Skeletal muscle cell (primary cell): Measurements from ENCODE around the gene RAB36.

ENCODE experiments used
- DNase-seq: peaks from one replicate; pipeline ENCODE4 v3.0.0-alpha.2; 2010; ENCODE audit warnings: low read depth
- H3K4me3 ChIP-seq: 2 replicates; pipeline ENCODE4 v1.5.1; 2011; ENCODE audit warnings: low read depth, mild to moderate bottlenecking, control low read depth, low read length, moderate library complexity

The RAB36 gene

GRCh38 chr22:23144932-23145877, at the start of gene RAB36:
TSS of gene RAB36 (plus strand) at chr22:23145477. CDS start at chr22:23146617, 1,140 bp downstream.
- H3K4me3 ChIP-seq, result peak within 1 kb of the TSS; percentile 56
- DNase-seq, result peak; percentile 97

GRCh38 chr22:23095733-23096342, 49.4 kb upstream of the RAB36 start:
- no peak for DNase-seq
- H3K4me3 ChIP-seq, result no peak overlapping the region

- no peak for DNase-seq
These were observed 47.7 kb upstream of the RAB36 start for GRCh38 chr22:23097412-23098229.

GRCh38 chr22:23098230-23098705, 47.0 kb upstream of the RAB36 start:
- DNase-seq, result no peak

More at GRCh38 chr22:23097412-23098229, 47.7 kb upstream of the RAB36 start:
- no peak overlapping the region for H3K4me3 ChIP-seq

GRCh38 chr22:23098718-23099530, 46.4 kb upstream of the RAB36 start:
- H3K4me3 ChIP-seq, result no peak overlapping the region
- no peak for DNase-seq

More at GRCh38 chr22:23098230-23098705, 47.0 kb upstream of the RAB36 start:
- no peak overlapping the region for H3K4me3 ChIP-seq

- H3K4me3 ChIP-seq, result no peak overlapping the region
- DNase-seq, result no peak
These were observed 45.8 kb upstream of the RAB36 start for GRCh38 chr22:23099531-23099804.

- no peak for DNase-seq
- no peak overlapping the region for H3K4me3 ChIP-seq
These were observed 45.0 kb upstream of the RAB36 start for GRCh38 chr22:23100124-23100801.

GRCh38 chr22:23101524-23101923, 43.8 kb upstream of the RAB36 start:
- no peak for DNase-seq
- no peak overlapping the region for H3K4me3 ChIP-seq

- no peak overlapping the region for H3K4me3 ChIP-seq
- DNase-seq, result no peak
These were observed 43.1 kb upstream of the RAB36 start for GRCh38 chr22:23102002-23102655.

- no peak for DNase-seq
- H3K4me3 ChIP-seq, result no peak overlapping the region
These were observed 42.5 kb upstream of the RAB36 start for GRCh38 chr22:23102776-23103175.

- H3K4me3 ChIP-seq, result no peak overlapping the region
- DNase-seq, result no peak
These were observed 41.9 kb upstream of the RAB36 start for GRCh38 chr22:23103199-23103954.

GRCh38 chr22:23104187-23104971, 40.9 kb upstream of the RAB36 start:
- DNase-seq, result no peak
- no peak overlapping the region for H3K4me3 ChIP-seq

- no peak for DNase-seq
- no peak overlapping the region for H3K4me3 ChIP-seq
These were observed 40.0 kb upstream of the RAB36 start for GRCh38 chr22:23105304-23105703.

- no peak overlapping the region for H3K4me3 ChIP-seq
- no peak for DNase-seq
These were observed 39.4 kb upstream of the RAB36 start for GRCh38 chr22:23105919-23106318.

GRCh38 chr22:23106344-23106743, 38.9 kb upstream of the RAB36 start:
- no peak overlapping the region for H3K4me3 ChIP-seq

GRCh38 chr22:23106906-23107367, 38.3 kb upstream of the RAB36 start:
- no peak overlapping the region for H3K4me3 ChIP-seq
- DNase-seq, result no peak

More at GRCh38 chr22:23106344-23106743, 38.9 kb upstream of the RAB36 start:
- DNase-seq, result no peak
